CD4-positive, alpha-beta T cell treated with Interleukin-2 at 100 ng/mL for 4 hours (primary cell): Measurements from ENCODE around the gene PPP1R13L.
"Not testable (repeated sequence)": the region's sequence is repeated elsewhere in the genome, so short reads cannot be mapped to it uniquely, and the experiment has no call there.

Experiments
- DNase-seq: peaks from one replicate; pipeline ENCODE4 v3.0.0-alpha.2; 2020; ENCODE audit warnings: low spot score

Gene PPP1R13L

GRCh38 chr19:45345506-45345860, 59.4 kb downstream of the PPP1R13L start:
- DNase-seq: no peak

GRCh38 chr19:45344621-45345505, 60.0 kb downstream of the PPP1R13L start:
- DNase-seq: no peak

GRCh38 chr19:45342911-45343310, 62.0 kb downstream of the PPP1R13L start:
- DNase-seq: no peak

- no peak for DNase-seq
Observed at GRCh38 chr19:45340899-45341453, 63.9 kb downstream of the PPP1R13L start.

- no peak for DNase-seq
Observed at GRCh38 chr19:45340232-45340898, 64.5 kb downstream of the PPP1R13L start, which contains the start of gene KLC3. KLC3 (plus strand) TSS chr19:45340750; CDS start chr19:45345542, 4,792 bp downstream.

GRCh38 chr19:45339629-45340028, 65.2 kb downstream of the PPP1R13L start:
- no peak for DNase-seq

- no peak for DNase-seq
Observed at GRCh38 chr19:45336696-45337251, 68.1 kb downstream of the PPP1R13L start.

GRCh38 chr19:45334881-45335280, 70.0 kb downstream of the PPP1R13L start:
- DNase-seq: not testable (repeated sequence)

- no peak for DNase-seq
Observed at GRCh38 chr19:45333609-45334303, 71.1 kb downstream of the PPP1R13L start.

GRCh38 chr19:45331411-45331810, 73.5 kb downstream of the PPP1R13L start:
- DNase-seq: no peak
